NCI-H524 (cell line): ENCODE results near the gene TMEM95.
A peak's percentile ranks its signal among the peaks of the same experiment; 100 is the strongest.
"Not testable (repeated sequence)": the region's sequence is repeated elsewhere in the genome, so short reads cannot be mapped to it uniquely, and the experiment has no call there.

ENCODE experiments used
- DNase-seq, 2 experiments: peaks; one replicate each; lab custom pipeline; 2025; lab: John Stamatoyannopoulos, UW

TMEM95 gene

DNA sequence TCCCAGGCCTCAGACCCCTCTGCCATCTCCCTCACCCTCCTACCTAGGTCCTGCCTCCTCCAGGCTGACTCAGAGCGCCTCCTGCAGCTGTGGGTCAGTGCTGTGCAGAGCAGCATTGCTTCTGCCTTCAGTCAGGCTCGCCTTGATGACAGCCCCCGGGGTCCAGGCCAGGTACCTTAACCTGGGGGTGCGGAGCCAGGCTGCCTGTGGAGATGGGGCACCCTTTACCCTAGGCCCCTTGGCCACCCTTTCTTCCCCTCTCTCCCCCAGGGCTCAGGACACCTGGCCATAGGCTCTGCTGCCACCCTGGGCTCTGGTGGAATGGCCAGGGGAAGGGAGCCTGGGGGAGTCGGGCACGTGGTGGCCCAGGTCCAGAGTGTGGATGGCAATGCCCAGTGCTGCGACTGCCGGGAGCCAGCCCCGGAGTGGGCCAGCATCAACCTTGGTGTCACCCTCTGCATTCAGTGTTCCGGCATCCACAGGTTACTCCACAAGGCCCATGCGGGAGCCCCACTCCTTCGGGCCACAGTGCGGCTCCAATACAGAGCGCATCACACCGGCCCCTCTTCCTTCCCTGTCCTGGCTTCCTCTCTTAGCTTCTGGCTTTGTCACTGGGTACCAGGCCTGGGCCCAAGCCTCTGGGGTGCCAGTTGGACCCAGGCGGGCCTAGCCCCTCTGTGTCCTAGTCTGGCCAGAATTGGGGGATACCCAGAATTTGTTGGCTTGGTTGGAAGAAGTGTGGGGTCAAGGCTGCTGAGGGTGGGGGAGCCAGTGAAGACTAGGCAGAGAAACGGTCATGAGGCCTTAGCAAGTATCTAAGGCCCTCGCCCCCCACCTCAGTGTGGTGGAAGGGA lies 8.0 kb upstream of the TMEM95 start:
- DNase-seq: no peak

DNA sequence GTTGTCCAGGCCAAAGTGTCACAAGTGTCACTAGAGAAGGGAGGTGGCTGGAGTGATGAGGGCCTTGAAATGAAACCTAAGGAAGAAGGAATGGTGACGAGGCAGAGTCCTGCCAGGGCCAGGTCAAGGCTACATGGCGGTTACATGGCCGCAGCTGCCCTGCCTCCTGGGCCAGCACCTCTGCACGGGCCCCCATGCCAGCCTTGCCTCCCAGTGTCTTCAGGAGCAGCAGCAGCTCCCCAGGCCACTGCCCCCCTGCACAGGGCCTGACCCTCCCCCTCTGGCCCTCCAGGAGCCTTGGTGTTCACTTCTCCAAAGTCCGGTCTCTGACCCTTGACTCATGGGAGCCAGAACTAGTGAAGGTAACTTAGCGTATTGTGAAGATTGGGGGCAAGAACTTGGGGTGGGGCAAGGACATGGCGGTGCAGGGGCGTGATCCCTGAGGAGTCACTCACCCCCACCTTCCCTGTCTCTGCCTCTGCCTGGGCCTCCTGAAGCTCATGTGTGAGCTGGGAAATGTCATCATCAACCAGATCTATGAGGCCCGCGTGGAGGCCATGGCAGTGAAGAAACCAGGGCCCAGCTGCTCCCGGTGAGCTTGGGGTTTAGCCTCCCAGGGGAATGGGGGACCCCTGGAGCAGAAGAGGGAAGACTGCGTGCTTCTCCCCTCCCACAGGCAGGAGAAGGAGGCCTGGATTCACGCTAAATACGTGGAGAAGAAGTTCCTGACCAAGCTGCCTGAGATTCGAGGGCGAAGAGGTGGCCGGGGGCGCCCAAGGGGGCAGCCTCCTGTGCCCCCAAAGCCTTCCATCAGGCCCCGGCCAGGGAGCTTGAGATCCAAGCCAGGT lies 7.1 kb upstream of the TMEM95 start:
- DNase-seq: no peak

DNA sequence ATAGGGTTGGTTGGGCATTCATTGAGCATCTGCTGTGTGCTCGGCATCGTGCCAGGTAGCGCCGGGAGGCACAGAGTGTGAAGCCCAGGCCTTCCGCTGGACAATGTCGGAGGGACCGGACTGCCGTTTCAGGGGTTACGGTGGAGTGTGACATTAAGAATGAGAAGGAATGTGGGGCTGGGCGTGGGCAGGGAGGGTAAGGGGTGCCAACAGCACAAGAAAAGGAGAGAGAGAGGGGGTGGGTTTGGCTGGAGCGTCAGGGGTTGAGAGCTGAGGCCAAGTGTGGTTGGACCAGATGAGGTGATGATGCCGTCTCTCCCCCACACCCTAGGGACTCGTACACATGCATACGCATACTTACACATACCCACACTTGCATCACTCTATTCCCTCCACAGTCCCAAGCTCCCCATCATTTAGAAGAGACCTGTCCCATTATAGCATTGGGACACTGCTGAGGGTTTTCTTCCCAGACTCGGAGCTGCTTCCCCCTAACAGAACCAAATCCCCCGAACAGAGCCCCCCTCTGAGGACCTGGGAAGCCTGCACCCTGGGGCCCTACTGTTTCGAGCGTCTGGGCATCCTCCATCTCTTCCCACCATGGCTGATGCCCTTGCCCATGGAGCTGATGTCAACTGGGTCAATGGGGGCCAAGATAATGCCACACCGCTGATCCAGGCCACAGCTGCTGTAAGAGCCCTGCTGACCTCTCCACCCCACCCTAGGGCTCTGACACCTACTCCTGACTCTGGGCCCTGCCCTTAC lies 6.3 kb upstream of the TMEM95 start:
- no peak for DNase-seq

GRCh38 chr17:7351665-7352502 lies 3.1 kb upstream of the TMEM95 start, which contains the start of gene KCTD11:
Gene KCTD11 (plus strand): TSS chr17:7352162.
- peak in 1 of 2 experiments; percentile 27 for DNase-seq

- DNase-seq: peak in 1 of 2 experiments; percentile 2
Observed at GRCh38 chr17:7352503-7352889, 2.5 kb upstream of the TMEM95 start.

DNA sequence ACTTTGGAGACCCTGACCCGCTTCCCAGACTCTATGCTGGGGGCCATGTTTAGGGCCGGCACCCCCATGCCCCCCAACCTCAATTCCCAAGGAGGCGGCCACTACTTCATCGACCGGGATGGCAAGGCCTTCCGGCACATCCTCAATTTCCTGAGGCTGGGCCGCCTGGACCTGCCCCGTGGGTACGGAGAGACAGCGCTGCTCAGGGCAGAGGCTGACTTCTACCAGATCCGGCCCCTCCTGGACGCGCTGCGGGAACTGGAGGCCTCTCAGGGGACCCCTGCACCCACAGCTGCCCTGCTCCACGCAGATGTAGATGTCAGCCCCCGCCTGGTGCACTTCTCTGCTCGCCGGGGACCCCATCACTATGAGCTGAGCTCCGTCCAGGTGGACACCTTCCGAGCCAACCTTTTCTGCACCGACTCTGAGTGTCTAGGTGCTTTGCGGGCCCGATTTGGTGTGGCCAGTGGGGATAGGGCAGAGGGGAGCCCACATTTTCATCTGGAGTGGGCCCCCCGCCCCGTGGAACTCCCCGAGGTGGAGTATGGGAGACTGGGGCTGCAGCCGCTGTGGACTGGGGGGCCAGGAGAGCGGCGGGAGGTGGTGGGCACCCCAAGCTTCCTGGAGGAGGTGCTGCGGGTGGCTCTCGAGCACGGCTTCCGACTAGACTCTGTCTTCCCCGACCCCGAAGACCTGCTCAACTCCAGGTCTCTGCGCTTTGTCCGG lies 1.9 kb upstream of the TMEM95 start:
- DNase-seq: no peak

GRCh38 chr17:7354262-7354843 lies 603 bp upstream of the TMEM95 start:
- DNase-seq: no peak

GRCh38 chr17:7355573-7355972 lies 617 bp downstream of the TMEM95 start:
- DNase-seq: no peak

- peak in 1 of 2 experiments; percentile 40 for DNase-seq
Observed at GRCh38 chr17:7356072-7356549, 1.2 kb downstream of the TMEM95 start.

GRCh38 chr17:7356756-7357155 lies 1.8 kb downstream of the TMEM95 start:
- DNase-seq: no peak

- DNase-seq: no peak
Observed at GRCh38 chr17:7357381-7357780, 2.4 kb downstream of the TMEM95 start.

DNA sequence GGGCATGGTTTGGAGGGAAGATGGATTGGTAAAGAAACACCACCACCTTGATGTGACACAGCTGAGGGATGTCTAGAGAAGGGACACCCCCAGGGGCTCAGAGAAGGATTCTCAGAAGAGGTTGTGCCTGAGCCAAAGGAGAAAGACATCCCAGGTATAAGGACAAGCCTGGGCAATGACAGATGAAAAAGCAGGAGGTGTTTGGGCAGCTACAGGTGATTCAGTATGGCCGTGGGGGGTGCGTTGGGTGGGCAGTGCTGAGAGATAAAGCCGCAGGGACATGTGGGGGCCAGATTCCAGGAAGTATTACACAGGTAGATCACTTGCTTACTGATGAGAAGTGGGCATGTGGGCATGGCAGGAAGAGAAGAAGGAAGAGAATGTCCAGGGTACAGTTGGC lies 7.0 kb downstream of the TMEM95 start:
- DNase-seq: no peak

DNA sequence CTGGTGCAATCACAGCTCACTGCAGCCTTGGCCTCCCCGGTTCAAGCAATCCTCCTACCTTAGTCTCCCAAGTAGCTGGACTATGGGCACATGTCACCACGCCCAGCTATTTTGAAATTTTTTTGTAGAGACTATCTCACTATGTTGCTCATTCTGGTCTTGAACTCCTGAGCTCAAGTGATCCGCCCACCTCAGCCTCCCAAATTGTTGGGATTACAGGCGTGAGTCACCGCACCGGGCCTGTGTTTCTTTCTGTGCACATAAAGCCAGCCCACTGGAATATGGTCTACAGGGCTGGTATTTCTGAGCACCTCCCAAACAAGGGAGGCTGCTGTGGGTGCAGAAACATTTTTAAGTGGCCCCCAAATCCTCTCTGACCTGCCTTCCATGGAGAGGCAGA lies 8.4 kb downstream of the TMEM95 start:
- DNase-seq: no peak

GRCh38 chr17:7365963-7366362 lies 11.0 kb downstream of the TMEM95 start:
- not testable (repeated sequence) for DNase-seq

DNA sequence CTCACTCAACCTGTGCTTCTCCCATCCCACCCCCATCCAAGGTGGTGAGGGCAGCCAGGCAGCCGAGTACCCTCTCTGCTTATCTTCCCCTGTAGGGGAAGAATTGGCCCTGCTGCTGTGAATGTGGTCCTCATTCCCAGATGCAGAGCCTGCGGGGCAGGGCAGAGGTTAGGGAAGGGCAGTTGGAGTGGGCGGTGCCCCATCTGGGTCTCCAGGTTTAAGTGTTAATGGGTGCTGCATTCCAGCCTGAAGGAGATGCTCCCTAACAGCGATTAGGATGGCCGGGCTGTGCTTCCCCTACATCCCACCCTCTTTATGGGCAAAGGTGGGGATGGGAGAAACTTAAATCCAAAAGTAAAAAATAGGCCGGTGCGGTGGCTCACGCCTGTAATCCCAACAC lies 12.1 kb downstream of the TMEM95 start:
- no peak for DNase-seq

- no peak for DNase-seq
Observed at GRCh38 chr17:7367918-7368598, 13.1 kb downstream of the TMEM95 start.

- not testable (repeated sequence) for DNase-seq
Observed at GRCh38 chr17:7368599-7368994, 13.6 kb downstream of the TMEM95 start.

DNA sequence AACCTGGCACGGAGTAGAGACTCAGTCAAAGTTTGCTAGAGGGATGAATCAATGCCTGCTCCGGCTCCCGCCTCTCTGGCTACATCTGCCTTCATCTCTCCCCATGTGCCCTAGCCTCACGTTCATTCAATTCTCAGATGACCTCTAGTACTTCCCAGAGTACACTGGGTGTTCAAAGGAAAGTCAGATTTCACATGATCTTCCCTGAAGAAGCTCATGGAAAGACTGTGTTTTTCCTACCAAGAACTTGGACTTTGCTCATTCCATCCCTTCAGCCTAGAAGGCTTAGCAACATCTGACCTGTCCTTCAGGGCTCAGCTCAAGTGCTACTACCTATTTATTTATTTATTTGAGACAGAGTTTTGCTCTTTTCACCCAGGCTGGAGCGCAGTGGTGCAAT lies 14.9 kb downstream of the TMEM95 start:
- DNase-seq: no peak

- no peak for DNase-seq
Observed at GRCh38 chr17:7370853-7371252, 15.9 kb downstream of the TMEM95 start.

DNA sequence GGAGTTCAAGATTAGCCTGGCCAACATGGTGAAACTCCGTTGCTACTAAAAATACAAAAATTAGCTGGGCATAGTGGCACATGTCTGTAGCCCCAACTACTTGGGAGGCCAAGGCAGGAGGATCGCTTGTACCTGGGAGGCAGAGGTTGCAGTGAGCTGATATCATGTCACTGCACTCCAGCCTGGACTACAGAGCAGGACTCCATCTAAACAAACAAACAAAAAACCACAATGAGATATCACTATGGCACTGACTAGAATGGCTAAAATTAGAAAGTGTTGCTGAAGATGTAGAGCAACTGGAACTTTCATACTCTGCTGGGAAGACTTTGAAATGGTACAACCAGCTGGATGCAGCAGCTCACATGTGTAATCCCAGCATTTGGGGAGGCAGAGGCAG lies 19.4 kb downstream of the TMEM95 start:
- DNase-seq: no peak
